Ecto neural progenitor cell (in vitro differentiated cells): ENCODE data around the gene OR2A7.
"Not testable (repeated sequence)": the region's sequence is repeated elsewhere in the genome, so short reads cannot be mapped to it uniquely, and the experiment has no call there.

Experiments used
- DNase-seq: peaks from one replicate; pipeline ENCODE4 v3.0.0-alpha.2; 2018; ENCODE audit warnings: low spot score

OR2A7 gene

GRCh38 chr7:144252307-144252706, 12.3 kb downstream of the OR2A7 start:
- DNase-seq = not testable (repeated sequence)

DNA sequence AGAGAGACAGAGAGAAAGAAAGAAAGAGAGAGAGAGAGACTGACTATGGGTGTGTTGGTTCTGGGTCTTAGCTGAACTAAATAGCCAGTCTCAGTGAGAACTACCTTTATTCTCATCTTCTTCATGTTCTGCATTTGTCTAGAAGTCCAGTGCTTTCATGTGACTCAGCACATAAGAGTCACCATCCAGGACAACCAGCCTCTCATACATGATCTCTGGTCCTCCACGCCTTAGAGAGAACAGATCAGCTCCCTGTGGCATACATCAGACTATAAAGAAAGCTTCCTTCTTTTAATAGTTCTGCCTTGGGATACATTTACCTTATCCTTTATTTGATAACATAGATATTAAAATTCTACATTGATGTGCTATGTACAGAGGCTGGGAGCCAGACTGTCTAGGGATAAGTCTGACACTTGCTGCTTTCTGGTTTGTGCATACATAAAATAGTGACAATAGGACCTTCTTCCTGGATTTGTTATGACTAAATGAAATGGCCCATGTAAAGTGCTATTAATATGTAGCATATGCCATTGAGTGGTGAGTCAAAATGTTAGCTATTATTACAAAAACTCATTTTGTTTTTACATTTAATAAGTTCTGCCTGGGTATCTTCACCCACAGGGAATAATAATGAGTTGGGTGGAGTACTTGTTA, 16.8 kb downstream of the OR2A7 start:
- not testable (repeated sequence) for DNase-seq

- DNase-seq = not testable (repeated sequence)
Observed at GRCh38 chr7:144246967-144247366, 17.6 kb downstream of the OR2A7 start.

GRCh38 chr7:144245372-144245771, 19.2 kb downstream of the OR2A7 start:
- not testable (repeated sequence) for DNase-seq

DNA sequence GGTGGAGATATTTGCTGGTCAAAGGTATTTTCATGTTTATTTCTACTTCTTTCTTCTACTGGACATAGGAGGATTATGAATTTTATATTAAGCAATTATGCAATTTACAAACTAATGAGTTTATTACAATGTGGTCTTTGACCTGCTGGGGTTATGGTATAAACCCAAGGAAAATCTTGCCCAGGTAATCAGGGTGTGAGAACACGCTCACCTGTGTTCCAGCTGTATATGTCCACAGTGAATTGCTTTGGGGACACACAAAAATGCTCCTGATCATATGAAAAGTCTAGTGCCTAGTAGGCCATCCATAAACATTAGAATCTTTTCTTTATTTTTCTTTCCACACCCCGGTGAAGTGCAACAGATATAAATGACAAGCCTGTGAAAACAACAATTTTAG, 25.2 kb downstream of the OR2A7 start, which contains the start of gene OR2A42:
Gene OR2A42 (minus strand): TSS at position 241 of the 400 bp plus-strand sequence. CDS start 6,762 bp downstream, outside the sequence.
- DNase-seq = not testable (repeated sequence)

DNA sequence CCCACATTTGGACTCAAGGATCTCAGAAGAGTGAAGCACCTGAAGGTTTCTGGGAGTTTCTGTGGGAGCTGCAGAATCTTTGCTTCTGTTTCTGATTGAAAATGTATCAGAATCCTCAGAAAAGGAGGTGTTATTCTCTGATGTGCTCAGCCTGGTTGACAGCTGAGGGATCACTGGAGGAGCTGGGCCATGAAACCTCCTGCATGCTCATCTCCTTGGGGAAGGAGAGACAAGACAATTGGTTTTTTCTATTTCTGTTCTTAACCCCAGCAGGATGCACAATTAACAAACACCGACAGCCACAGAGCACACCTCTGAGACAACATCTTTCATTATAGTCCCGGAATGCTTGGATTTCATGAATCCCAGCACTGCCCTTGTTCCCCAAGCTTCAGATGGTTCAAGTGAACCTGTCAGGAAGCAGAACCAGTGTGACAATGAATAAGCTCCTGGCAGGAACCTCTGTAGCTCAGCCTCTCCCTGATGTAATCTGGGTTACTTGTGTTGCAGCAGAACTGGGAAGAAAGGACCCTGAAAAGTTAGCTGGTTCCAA, 26.0 kb downstream of the OR2A7 start:
- peak; percentile 17 for DNase-seq

- DNase-seq = not testable (repeated sequence)
Observed at GRCh38 chr7:144233039-144233438, 31.6 kb downstream of the OR2A7 start.

DNA sequence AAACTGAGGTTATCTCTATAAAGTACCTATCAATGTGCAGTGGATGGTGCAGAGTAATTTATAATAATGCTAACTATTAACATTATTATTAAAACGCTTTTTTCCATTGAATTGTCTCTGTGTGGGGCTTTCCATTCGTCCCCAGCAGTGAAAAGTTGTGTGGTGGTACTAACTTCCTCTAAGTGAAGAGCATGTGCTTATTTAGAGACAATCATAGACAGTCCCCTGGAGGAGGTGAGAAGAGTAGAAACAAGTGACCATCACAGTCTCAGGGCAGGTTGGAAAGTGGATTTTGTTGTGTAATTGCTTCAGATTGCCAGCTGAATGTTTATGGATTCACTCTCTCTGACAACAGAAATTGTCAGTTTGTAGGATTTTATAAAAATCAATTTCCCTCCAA, 33.6 kb downstream of the OR2A7 start:
- DNase-seq = not testable (repeated sequence)

- DNase-seq = peak; percentile 29
Observed at GRCh38 chr7:144228810-144229209, 35.8 kb downstream of the OR2A7 start.

DNA sequence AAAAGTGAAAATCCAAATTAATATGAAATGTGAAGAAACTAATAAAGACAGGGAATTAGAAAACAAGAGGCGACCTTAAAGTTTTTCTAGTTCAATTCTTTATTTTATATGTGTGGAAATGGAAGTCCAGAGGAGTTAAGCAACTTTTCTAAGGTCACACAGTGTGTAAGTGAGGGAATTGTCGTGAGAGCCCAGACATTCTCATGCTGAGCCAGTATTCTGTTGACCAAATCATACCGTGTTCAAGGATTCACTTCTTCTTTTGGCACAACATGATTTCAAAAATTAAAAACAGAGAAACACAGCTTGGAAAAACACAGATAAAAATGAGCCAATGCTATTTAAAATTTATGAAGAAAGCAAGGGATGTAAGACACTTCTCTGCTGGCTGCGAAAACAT, 37.7 kb downstream of the OR2A7 start:
- not testable (repeated sequence) for DNase-seq

DNA sequence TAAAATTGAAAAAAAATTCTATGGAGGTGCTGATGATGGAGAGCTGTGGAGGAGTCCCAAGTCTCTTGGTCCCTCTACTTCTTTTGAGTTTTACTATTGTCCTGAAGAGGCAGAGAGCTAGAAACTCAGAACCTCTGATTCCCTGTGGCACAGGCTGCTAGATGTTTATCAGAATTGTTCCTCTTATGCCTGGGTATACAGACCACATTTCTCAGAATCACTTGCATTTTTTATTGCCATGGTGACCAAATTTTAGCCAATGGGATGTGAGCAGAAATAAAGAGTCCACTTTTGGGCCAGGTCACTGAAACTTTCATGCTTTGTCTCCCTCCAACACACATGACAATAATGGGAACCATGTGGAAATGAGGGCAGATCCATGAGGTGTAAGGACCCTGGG, 40.9 kb downstream of the OR2A7 start:
- not testable (repeated sequence) for DNase-seq

DNA sequence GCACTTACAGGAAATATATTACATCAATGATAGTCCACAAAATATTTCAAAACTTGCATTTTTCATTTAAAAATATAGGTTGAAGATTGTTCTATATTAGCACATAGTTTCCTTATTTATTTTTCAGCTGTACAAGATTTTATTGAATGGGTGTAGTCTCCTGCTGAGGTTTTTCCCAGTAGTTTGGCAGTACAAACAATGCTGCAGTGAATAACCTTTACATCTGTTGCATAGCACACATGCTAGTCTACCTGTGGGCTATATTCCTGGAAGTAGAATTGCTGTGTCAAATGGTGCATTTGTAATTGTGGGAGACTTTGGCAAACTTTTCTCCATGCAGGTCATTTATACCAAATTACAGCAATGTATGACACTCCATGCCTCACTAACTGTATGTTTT, 44.1 kb downstream of the OR2A7 start:
- not testable (repeated sequence) for DNase-seq

DNA sequence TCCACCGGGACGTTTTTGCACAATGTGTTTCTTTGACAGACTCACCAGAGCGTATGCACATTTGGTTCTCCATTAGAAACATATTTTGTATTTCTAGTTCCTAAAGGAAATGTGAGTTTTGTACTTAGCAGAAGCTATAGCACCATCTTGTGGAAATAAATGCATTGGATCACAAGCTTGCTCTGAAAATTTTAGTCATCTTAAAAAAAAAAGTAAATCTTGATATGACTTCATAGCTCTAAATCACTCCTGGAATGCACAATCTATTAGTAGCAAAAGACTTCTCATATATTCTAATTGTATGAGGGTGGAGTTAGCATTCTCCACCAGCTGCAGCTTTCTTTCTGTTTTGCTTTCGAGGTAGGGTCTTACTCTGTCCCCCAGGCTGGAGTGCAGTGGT, 45.4 kb downstream of the OR2A7 start:
- not testable (repeated sequence) for DNase-seq

- peak; percentile 17 for DNase-seq
Observed at GRCh38 chr7:144218581-144218980, 46.0 kb downstream of the OR2A7 start.

- not testable (repeated sequence) for DNase-seq
Observed at GRCh38 chr7:144217200-144217599, 47.4 kb downstream of the OR2A7 start.
